Measurements from ENCODE around the gene SLC22A14. TPM values are rescaled to one million over a fixed set of nuclear protein-coding genes. Genes with fewer than 3 reads are reported as not detected.

The SLC22A14 gene
- total and polyA plus RNA-seq, 2 donors (not counting 3 experiments of a cell fraction or from before 2014, with no cell fraction given), result not detected

DNA sequence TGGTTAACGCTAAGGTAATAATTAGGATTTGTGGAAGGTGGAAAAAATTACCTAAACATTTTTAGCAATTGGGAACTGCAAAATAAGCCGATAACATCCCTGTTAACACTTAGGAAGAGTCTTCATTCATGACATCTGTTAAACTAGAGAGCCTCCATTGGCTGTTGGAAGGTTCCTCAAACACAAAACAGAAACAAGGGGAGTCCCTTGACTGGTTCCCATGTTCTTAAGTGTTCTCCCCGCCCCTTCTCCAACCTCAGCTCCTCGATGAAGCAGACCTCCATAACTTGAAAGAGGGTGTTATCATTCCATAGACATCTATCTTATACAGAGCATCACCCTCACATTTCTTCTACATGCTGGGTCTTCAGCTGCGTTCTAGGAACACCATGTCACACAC lies 14.0 kb upstream of the SLC22A14 start:
- Histone ChIP-seq H4K20me1 (replicated peaks; ENCODE audit: control insufficient read depth, extremely low read depth, insufficient read depth, low read length) (no peaks in the 10 kb centered on the region), H3K4me1 (ENCODE audit: control insufficient read depth, extremely low read depth, insufficient read depth, low read length) (no peaks in the 10 kb centered on the region), H3K79me2 (ENCODE audit: control insufficient read depth, insufficient read depth, low read length) (no peaks in the 10 kb centered on the region), H3K4me3 (replicated peaks in 1 of 3; ENCODE audit: insufficient read depth in 1 of 3, low read depth in 1 of 3, low read length in 3 of 3) (no peak overlapping the region), H3K27ac (ENCODE audit: insufficient read depth, low read depth, low read length) (no peak overlapping the region), H3K9me1 (replicated peaks; ENCODE audit: control insufficient read depth, extremely low read depth, insufficient read depth, low read length) (no peaks in the 10 kb centered on the region), H3K36me3 (ENCODE audit: control insufficient read depth in 2 of 2, extremely low read depth in 1 of 2, insufficient read depth in 2 of 2, low read length in 2 of 2) (no peaks in the 10 kb centered on the region), H2AFZ (ENCODE audit: low read depth, low read length) (no peak overlapping the region), H3K9me3 (replicated peaks; ENCODE audit: control insufficient read depth, insufficient read depth, low read length) (no peaks in the 10 kb centered on the region), H3K27me3 (ENCODE audit: control insufficient read depth in 2 of 2, insufficient read depth in 2 of 2, low read length in 2 of 2) (no peaks in the 10 kb centered on the region), H3K9ac (replicated peaks; ENCODE audit: extremely low read depth, insufficient read depth, low read length) (no peak overlapping the region), H3K4me2 (ENCODE audit: insufficient read depth, low read length) (no peak overlapping the region)
- POLR2A ChIA-PET, result no interaction called here
- intact Hi-C loops (cut with micrococcal nuclease), result no loop called here
- TF ChIP-seq FOS (IDR thresholded peaks at IDR 0.05; ENCODE audit: borderline replicate concordance, insufficient read depth, low read length) (no peak), GATA2 (IDR thresholded peaks at IDR 0.05; ENCODE audit: insufficient read depth, insufficient read length, low read depth, low read length) (no peak), EZH2 (IDR thresholded peaks at IDR 0.05; ENCODE audit: borderline replicate concordance, low read depth, low read length, severe bottlenecking) (no peak), POLR2AphosphoS5 (IDR thresholded peaks at IDR 0.05; ENCODE audit: insufficient read depth, low read depth, low read length) (no peak), MYC (IDR thresholded peaks at IDR 0.05; ENCODE audit: low read depth, low read length) (no peak), POLR2A (IDR thresholded peaks at IDR 0.05; ENCODE audit: low read depth, low read length) (no peak), JUN (IDR thresholded peaks at IDR 0.05; ENCODE audit: borderline replicate concordance, insufficient read depth, insufficient read length, low read depth) (no peak)
- TF ChIP-seq, protein P1, sequence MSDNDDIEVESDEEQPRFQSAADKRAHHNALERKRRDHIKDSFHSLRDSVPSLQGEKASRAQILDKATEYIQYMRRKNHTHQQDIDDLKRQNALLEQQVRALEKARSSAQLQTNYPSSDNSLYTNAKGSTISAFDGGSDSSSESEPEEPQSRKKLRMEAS (IDR thresholded peaks at IDR 0.05; ENCODE audit: insufficient read depth, insufficient read length), result no peak
- TF ChIP-seq, protein P2, sequence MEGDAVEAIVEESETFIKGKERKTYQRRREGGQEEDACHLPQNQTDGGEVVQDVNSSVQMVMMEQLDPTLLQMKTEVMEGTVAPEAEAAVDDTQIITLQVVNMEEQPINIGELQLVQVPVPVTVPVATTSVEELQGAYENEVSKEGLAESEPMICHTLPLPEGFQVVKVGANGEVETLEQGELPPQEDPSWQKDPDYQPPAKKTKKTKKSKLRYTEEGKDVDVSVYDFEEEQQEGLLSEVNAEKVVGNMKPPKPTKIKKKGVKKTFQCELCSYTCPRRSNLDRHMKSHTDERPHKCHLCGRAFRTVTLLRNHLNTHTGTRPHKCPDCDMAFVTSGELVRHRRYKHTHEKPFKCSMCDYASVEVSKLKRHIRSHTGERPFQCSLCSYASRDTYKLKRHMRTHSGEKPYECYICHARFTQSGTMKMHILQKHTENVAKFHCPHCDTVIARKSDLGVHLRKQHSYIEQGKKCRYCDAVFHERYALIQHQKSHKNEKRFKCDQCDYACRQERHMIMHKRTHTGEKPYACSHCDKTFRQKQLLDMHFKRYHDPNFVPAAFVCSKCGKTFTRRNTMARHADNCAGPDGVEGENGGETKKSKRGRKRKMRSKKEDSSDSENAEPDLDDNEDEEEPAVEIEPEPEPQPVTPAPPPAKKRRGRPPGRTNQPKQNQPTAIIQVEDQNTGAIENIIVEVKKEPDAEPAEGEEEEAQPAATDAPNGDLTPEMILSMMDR (IDR thresholded peaks at IDR 0.05; ENCODE audit: extremely low read depth in 1 of 2, insufficient read depth in 1 of 2, low read depth in 1 of 2, low read length in 2 of 2), result no peak
- BruUV-seq (replicated peaks), result no TSS peak
- dilution Hi-C loops (cut with MboI; ENCODE audit: extremely low pct_ligation_motif_present, low sequenced_read_pairs), result no loop called here
- DNase-seq (ENCODE audit: low read depth, low spot score) (no peak), FAIRE-seq (peak; percentile 62)
- CTCF ChIA-PET, result no interaction called here

All from endothelial cell of umbilical vein (primary cell).